H9 (cell line): ENCODE measurements around the gene SYNGR1. TPM values are rescaled to one million over a fixed set of nuclear protein-coding genes. Genes with fewer than 3 reads are reported as not detected.
A peak's percentile ranks its signal among the peaks of the same experiment; 100 is the strongest.
"Not testable (repeated sequence)": the region's sequence is repeated elsewhere in the genome, so short reads cannot be mapped to it uniquely, and the experiment has no call there.

Source experiments
- DNase-seq: peaks from one replicate; pipeline ENCODE4 v3.0.0-alpha.2; 2017
- H2AFZ ChIP-seq: one replicate; pipeline ENCODE4 v1.6.1; 2013; ENCODE audit warnings: mild to moderate bottlenecking, low read length, control low read depth, moderate library complexity
- H2AK5ac ChIP-seq: 2 replicates; pipeline ENCODE4 v1.6.1; 2013; ENCODE audit warnings: low read length, control low read depth, mixed read lengths; ENCODE audit not compliant: insufficient read length
- H2BK120ac ChIP-seq: one replicate; pipeline ENCODE4 v1.6.1; 2013; ENCODE audit warnings: low read depth, mild to moderate bottlenecking, low read length, control low read depth, inconsistent platforms; ENCODE audit not compliant: poor library complexity, severe bottlenecking
- H2BK12ac ChIP-seq: 2 replicates; pipeline ENCODE4 v1.6.1; 2013; ENCODE audit warnings: low read length, control low read depth, mixed read lengths, low read depth; ENCODE audit not compliant: insufficient read length
- H2BK15ac ChIP-seq: 2 replicates; pipeline ENCODE4 v1.6.1; 2013; ENCODE audit warnings: low read depth, low read length, control low read depth
- H2BK20ac ChIP-seq: one replicate; pipeline ENCODE4 v1.6.1; 2013; ENCODE audit warnings: low read depth, mild to moderate bottlenecking, low read length, control low read depth, inconsistent platforms; ENCODE audit not compliant: poor library complexity, severe bottlenecking
- H2BK5ac ChIP-seq: 2 replicates; pipeline ENCODE4 v1.6.1; 2013; ENCODE audit warnings: low read length, control low read depth, mixed read lengths; ENCODE audit not compliant: insufficient read length
- H3K14ac ChIP-seq: 2 replicates; pipeline ENCODE4 v1.6.1; 2013; ENCODE audit warnings: low read length, control low read depth; ENCODE audit not compliant: insufficient read depth
- H3K18ac ChIP-seq: 2 replicates; pipeline ENCODE4 v1.6.1; 2013; ENCODE audit warnings: low read depth, mild to moderate bottlenecking, mixed read lengths, low read length, control low read depth; ENCODE audit not compliant: insufficient read length
- H3K23ac ChIP-seq: 2 replicates; pipeline ENCODE4 v1.6.1; 2013; ENCODE audit warnings: low read length, control low read depth, mixed read lengths, low read depth; ENCODE audit not compliant: insufficient read length
- H3K23me2 ChIP-seq: 2 replicates; pipeline ENCODE4 v1.6.1; 2013; ENCODE audit warnings: low read depth, mild to moderate bottlenecking, mixed read lengths, low read length, control low read depth; ENCODE audit not compliant: insufficient read length, poor library complexity, severe bottlenecking
- H3K27ac ChIP-seq: 2 replicates; pipeline ENCODE4 v1.5.1; 2013; ENCODE audit warnings: low read length, control low read depth, mixed read lengths, low read depth; ENCODE audit not compliant: insufficient read length
- H3K27me3 ChIP-seq: 2 replicates; pipeline ENCODE4 v1.6.1; 2013; ENCODE audit warnings: low read length, control low read depth, inconsistent platforms; ENCODE audit not compliant: insufficient read depth
- H3K4ac ChIP-seq: 2 replicates; pipeline ENCODE4 v1.6.1; 2013; ENCODE audit warnings: low read depth, mild to moderate bottlenecking, control low read depth, inconsistent platforms, low read length, moderate library complexity
- H3K4me1 ChIP-seq: 2 replicates; pipeline ENCODE4 v1.6.1; 2013; ENCODE audit warnings: low read length, control low read depth, inconsistent platforms; ENCODE audit not compliant: insufficient read depth
- H3K4me2 ChIP-seq: 2 replicates; pipeline ENCODE4 v1.6.1; 2013; ENCODE audit warnings: low read length, control low read depth, mixed read lengths; ENCODE audit not compliant: insufficient read length, insufficient read depth
- H3K56ac ChIP-seq: 2 replicates; pipeline ENCODE4 v1.6.1; 2013; ENCODE audit warnings: low read depth, mild to moderate bottlenecking, mixed read lengths, low read length, control low read depth; ENCODE audit not compliant: insufficient read length
- H3K79me1 ChIP-seq: 2 replicates; pipeline ENCODE4 v1.6.1; 2013; ENCODE audit warnings: low read depth, mild to moderate bottlenecking, moderate library complexity, low read length, control low read depth, inconsistent platforms; ENCODE audit not compliant: insufficient read depth, poor library complexity, severe bottlenecking
- H3K79me2 ChIP-seq: 2 replicates; pipeline ENCODE4 v1.6.1; 2013; ENCODE audit warnings: low read length, control low read depth, inconsistent platforms; ENCODE audit not compliant: insufficient read depth
- H3K9ac ChIP-seq: 2 replicates; pipeline ENCODE4 v1.6.1; 2013; ENCODE audit warnings: low read length, control low read depth, mixed read lengths; ENCODE audit not compliant: insufficient read length; ENCODE audit errors: extremely low read depth
- H3K9me3 ChIP-seq: one replicate; pipeline ENCODE4 v1.6.1; 2013; ENCODE audit warnings: low read depth, low read length, inconsistent platforms; ENCODE audit not compliant: control insufficient read depth
- H3T11ph ChIP-seq: one replicate; pipeline ENCODE4 v1.6.1; 2013; ENCODE audit warnings: mild to moderate bottlenecking, low read length, control low read depth, inconsistent platforms
- H4K20me1 ChIP-seq: one replicate; pipeline ENCODE4 v1.6.1; 2013; ENCODE audit not compliant: control insufficient read depth, insufficient read length, insufficient read depth
- H4K5ac ChIP-seq: 2 replicates; pipeline ENCODE4 v1.6.1; 2013; ENCODE audit warnings: low read depth, mild to moderate bottlenecking, mixed read lengths, low read length, control low read depth; ENCODE audit not compliant: insufficient read length
- H4K8ac ChIP-seq: replicated peaks from 2 replicates; pipeline ENCODE4 v1.6.1; 2013; ENCODE audit warnings: low read length, control low read depth, mixed read lengths, low read depth; ENCODE audit not compliant: insufficient read length
- H4K91ac ChIP-seq: 2 replicates; pipeline ENCODE4 v1.6.1; 2013; ENCODE audit warnings: low read depth, mild to moderate bottlenecking, moderate library complexity, mixed read lengths, low read length, control low read depth; ENCODE audit not compliant: insufficient read length
- H3K27ac Mint-ChIP-seq, 3 experiments: 2 replicates in 2 of 3; 3 replicates in 1 of 3; pipeline ENCODE4 v1.8.0; 2020 to 2021; ENCODE audit warnings: mixed read lengths in 3 of 3, mild to moderate bottlenecking in 1 of 3, moderate library complexity in 1 of 3
- H3K27me3 Mint-ChIP-seq: 2 replicates; pipeline ENCODE4 v1.8.0; 2021; ENCODE audit warnings: low read depth, mild to moderate bottlenecking, moderate library complexity, mixed read lengths
- H3K36me3 Mint-ChIP-seq, 3 experiments: 2 replicates in 2 of 3; 3 replicates in 1 of 3; pipeline ENCODE4 v1.8.0; 2020 to 2021; ENCODE audit warnings: low read depth in 3 of 3, mixed read lengths in 3 of 3; ENCODE audit not compliant: insufficient read depth in 1 of 3
- H3K4me1 Mint-ChIP-seq, 2 experiments: 2 replicates each; pipeline ENCODE4 v1.8.0; 2020; ENCODE audit warnings: mixed read lengths in 2 of 2
- H3K4me3 Mint-ChIP-seq, 2 experiments: 2 replicates in 1 of 2; 3 replicates in 1 of 2; pipeline ENCODE4 v1.8.0; 2020 to 2021; ENCODE audit warnings: mild to moderate bottlenecking in 2 of 2, mixed read lengths in 2 of 2, moderate library complexity in 1 of 2
- H3K9me3 Mint-ChIP-seq, 2 experiments: 2 replicates in 1 of 2; 3 replicates in 1 of 2; pipeline ENCODE4 v1.8.0; 2020; ENCODE audit warnings: mild to moderate bottlenecking in 2 of 2, mixed read lengths in 2 of 2, moderate library complexity in 1 of 2
- CTCF ChIP-seq: fragments of 200-600 bp; sonication (generic); conservative IDR thresholded peaks from 3 replicates; pipeline ENCODE4 v1.8.0; 2021; ENCODE audit warnings: antibody characterized with exemption, mild to moderate bottlenecking
- WGBS: extraction: QIAGEN DNeasy Blood & Tissue Kit; methylation state at CpG from one replicate; pipeline ENCODE4 v1.1.7; 2013; ENCODE audit warnings: missing lambda C conversion rate, low lambda C conversion rate, mixed read lengths; ENCODE audit not compliant: insufficient read length; ENCODE audit errors: extremely low coverage; 5-methylcytosine and 5-hydroxymethylcytosine counted together
- total RNA-seq: library from RNA; stranded (reverse); gene quantifications from 2 replicates; pipeline ENCODE4 v1.2.1, GENCODE V29; 2021

Gene SYNGR1
- total RNA-seq, 1 experiment from 2014 or later: 13.2 TPM

- no peak within 1 kb of the TSS for H4K8ac ChIP-seq
- WGBS: no CpG with 5 or more reads among the region's 65 CpGs
- peak within 1 kb of the TSS; percentile 96 for H3K4me2 ChIP-seq
- H3T11ph ChIP-seq: peak within 1 kb of the TSS; percentile 36
- H4K91ac ChIP-seq: peak within 1 kb of the TSS; percentile 64
- H2BK120ac ChIP-seq: peak within 1 kb of the TSS; percentile 78
- H3K4me3 Mint-ChIP-seq: peak within 1 kb of the TSS; percentile 99 to 100
- peaks cover 6% of the 10 kb centered on the region for H3K23me2 ChIP-seq
- H3K23ac ChIP-seq: no peak within 1 kb of the TSS
- H3K9me3 Mint-ChIP-seq: no peaks in the 10 kb centered on the region; a peak in 2 of 5 replicates
- no peak within 1 kb of the TSS for H2AK5ac ChIP-seq
- peak within 1 kb of the TSS; percentile 52 for H2BK12ac ChIP-seq
- DNase-seq: peak; percentile 93
- no peaks in the 10 kb centered on the region for H3K27me3 ChIP-seq
- H3K18ac ChIP-seq: peak within 1 kb of the TSS; percentile 96
- H3K79me2 ChIP-seq: peaks cover 21% of the 10 kb centered on the region
- H3K36me3 Mint-ChIP-seq: peaks cover 50 to 51% (median 51%) of the 10 kb centered on the region in 3 experiments
- H3K27me3 Mint-ChIP-seq: peaks cover 7% of the 10 kb centered on the region
- H3K9ac ChIP-seq: peak within 1 kb of the TSS; percentile 97
- no peak within 1 kb of the TSS for H2BK15ac ChIP-seq
- H3K4ac ChIP-seq: peak within 1 kb of the TSS; percentile 64; the same call in 1 of the 2 replicates
- TF ChIP-seq CTCF: no peak
- H3K79me1 ChIP-seq: peaks cover 4% of the 10 kb centered on the region
- peak within 1 kb of the TSS; percentile 36 for H2BK5ac ChIP-seq
- H3K27ac ChIP-seq: peak within 1 kb of the TSS; percentile 91
- H3K4me1 ChIP-seq: no peaks in the 10 kb centered on the region
- peak within 1 kb of the TSS; percentile 64 for H3K56ac ChIP-seq
- H3K4me1 Mint-ChIP-seq: peaks cover 32 to 41% of the 10 kb centered on the region in 2 experiments
- H2BK20ac ChIP-seq: no peak within 1 kb of the TSS
- peaks cover 6% of the 10 kb centered on the region for H4K20me1 ChIP-seq
- no peaks in the 10 kb centered on the region for H3K9me3 ChIP-seq
- no peak within 1 kb of the TSS for H2AFZ ChIP-seq
- H3K27ac Mint-ChIP-seq: peak within 1 kb of the TSS; percentile 100
- H4K5ac ChIP-seq: peak within 1 kb of the TSS; percentile 69
- H3K14ac ChIP-seq: peak within 1 kb of the TSS; percentile 95
Observed at GRCh38 chr22:39319284-39320022, 30.3 kb upstream of the SYNGR1 start, which contains the start of gene RPL3. Gene RPL3, minus strand, starts transcription at chr22:39319623. Its CDS starts 26 bp downstream, at chr22:39319597.

GRCh38 chr22:39320616-39321029 is 29.2 kb upstream of the SYNGR1 start:
- H3K23ac ChIP-seq, H2BK20ac ChIP-seq, H2AFZ ChIP-seq, H3K9me3 Mint-ChIP-seq, H2BK15ac ChIP-seq, H4K5ac ChIP-seq, H2BK120ac ChIP-seq, H2BK5ac ChIP-seq, H4K91ac ChIP-seq, H3K23me2 ChIP-seq, H3K27ac ChIP-seq, H3K9ac ChIP-seq, H4K8ac ChIP-seq, H3K79me1 ChIP-seq, H3K4ac ChIP-seq, H4K20me1 ChIP-seq, H3K9me3 ChIP-seq, H3T11ph ChIP-seq, H3K27me3 ChIP-seq, H2AK5ac ChIP-seq, H3K4me1 ChIP-seq, H3K56ac ChIP-seq: not testable (repeated sequence)
- no CpG with 5 or more reads among the region's 24 CpGs for WGBS
- peaks cover 21% of the 10 kb centered on the region for H3K79me2 ChIP-seq
- peak overlapping the region; percentile 4 for H2BK12ac ChIP-seq
- peak overlapping the region; percentile 96 for H3K4me2 ChIP-seq
- Mint-ChIP-seq H3K4me3 (peak overlapping the region; percentile 99 to 100), H3K36me3 (peaks cover 39% of the 10 kb centered on the region in 3 experiments), H3K27ac (peak overlapping the region; percentile 88 to 93 (median 91)), H3K27me3 (peaks cover 14% of the 10 kb centered on the region), H3K4me1 (peaks cover 21 to 31% of the 10 kb centered on the region in 2 experiments)
- H3K18ac ChIP-seq: peak overlapping the region; percentile 39
- peak overlapping the region; percentile 16 for H3K14ac ChIP-seq
- DNase-seq: peak; percentile 33
